B cell (primary cell): ENCODE measurements around the gene STK11. TPM values are rescaled to one million over a fixed set of nuclear protein-coding genes. Genes with fewer than 3 reads are reported as not detected.

Experiments
- ATAC-seq: fragments of 200-7000 bp; cut with Tn5 transposase; one replicate; pipeline ENCODE4 v1.10.0; 2021; ENCODE audit warnings: low read depth, mild to moderate bottlenecking, moderate number of reproducible peaks, moderate library complexity
- CTCF ChIA-PET: fragments of 350-600 bp; sonication (Branson Sonifier 250); formaldehyde crosslinking; loops from one replicate; lab custom pipeline; 2021; ENCODE audit warnings: antibody characterized with exemption, inconsistent platforms; lab: Charles Lee
- POLR2A ChIA-PET: fragments of 350-600 bp; sonication (Branson Sonifier 250); formaldehyde crosslinking; loops from one replicate; lab custom pipeline; 2021; ENCODE audit warnings: antibody characterized with exemption; lab: Charles Lee
- DNase-seq: peaks from one replicate; pipeline ENCODE4 v3.0.0; 2013
- H2AFZ ChIP-seq: 2 replicates; pipeline ENCODE4 v1.6.1; 2012; ENCODE audit warnings: mild to moderate bottlenecking, low read depth, low read length; ENCODE audit not compliant: insufficient read depth, poor library complexity, severe bottlenecking
- H3K27ac ChIP-seq, 2 donors: 1 replicate in 1 of 2; 2 replicates in 1 of 2; pipeline ENCODE4 v1.5.1; 2012 to 2013; ENCODE audit warnings: low read length in 2 of 2, mild to moderate bottlenecking in 2 of 2, moderate library complexity in 1 of 2
- H3K27me3 ChIP-seq, 4 experiments: fragments of 200-600 bp in 1 of 4; sonication (generic) in 1 of 4; replicated peaks in 1 of 4; 1 replicate in 2 of 4; 2 replicates in 2 of 4; pipeline versions ENCODE4 v1.6.1 to v1.7.0; 2013 to 2016; ENCODE audit warnings: low read length in 3 of 4, mild to moderate bottlenecking in 2 of 4, mixed read lengths in 1 of 4, moderate library complexity in 1 of 4; ENCODE audit not compliant: insufficient read depth in 4 of 4, control insufficient read depth in 3 of 4; ENCODE audit errors: control extremely low read depth in 1 of 4
- H3K36me3 ChIP-seq, 2 experiments: replicated peaks in 1 of 2; 1 replicate in 1 of 2; 2 replicates in 1 of 2; pipeline versions ENCODE4 v1.6.1 to v1.7.1; 2013; ENCODE audit warnings: low read length in 1 of 2; ENCODE audit not compliant: insufficient read depth in 2 of 2, control insufficient read depth in 1 of 2; ENCODE audit errors: control extremely low read depth in 1 of 2, extremely low read depth in 1 of 2
- H3K4me1 ChIP-seq, 2 donors: fragments of 200-600 bp in 1 of 2; sonication (generic) in 1 of 2; 1 replicate in 1 of 2; 2 replicates in 1 of 2; pipeline versions ENCODE4 v1.5.1 to v1.6.1; 2013 to 2017; ENCODE audit warnings: low read length in 2 of 2; ENCODE audit not compliant: control insufficient read depth in 2 of 2, insufficient read depth in 2 of 2
- H3K4me2 ChIP-seq: replicated peaks from 2 replicates; pipeline ENCODE3; 2012; ENCODE audit warnings: mild to moderate bottlenecking, low read depth, low read length; ENCODE audit not compliant: poor library complexity, severe bottlenecking
- H3K4me3 ChIP-seq, 5 experiments: fragments of 200-600 bp in 1 of 5; sonication (generic) in 1 of 5; 1 replicate in 3 of 5; 2 replicates in 2 of 5; pipeline versions ENCODE4 v1.5.1 to v1.7.0; 2011 to 2016; ENCODE audit warnings: low read length in 4 of 5, mild to moderate bottlenecking in 4 of 5, low read depth in 2 of 5, control low read depth in 1 of 5, moderate library complexity in 1 of 5; ENCODE audit not compliant: insufficient read depth in 1 of 5; ENCODE audit errors: control extremely low read depth in 1 of 5, extremely low read depth in 1 of 5
- H3K79me2 ChIP-seq: fragments of 200-600 bp; sonication (generic); one replicate; pipeline ENCODE4 v1.6.0; 2016; ENCODE audit warnings: low read length; ENCODE audit not compliant: control insufficient read depth, insufficient read depth
- H3K9ac ChIP-seq: fragments of 200-600 bp; sonication (generic); 2 replicates; pipeline ENCODE4 v1.6.1; 2017; ENCODE audit warnings: mild to moderate bottlenecking, low read length, moderate library complexity
- H3K9me3 ChIP-seq, 3 donors: one replicate each; pipeline versions ENCODE4 v1.6.1 to v1.7.1; 2013; ENCODE audit warnings: low read length in 2 of 3; ENCODE audit not compliant: control insufficient read depth in 2 of 3, insufficient read depth in 1 of 3; ENCODE audit errors: control extremely low read depth in 1 of 3
- H4K20me1 ChIP-seq: 2 replicates; pipeline ENCODE4 v1.6.0; 2012; ENCODE audit warnings: mild to moderate bottlenecking, low read length; ENCODE audit not compliant: insufficient read depth, control insufficient read depth, poor library complexity, severe bottlenecking
- H3K27ac Mint-ChIP-seq: one replicate; pipeline ENCODE4 v1.8.0; 2021; ENCODE audit warnings: mixed read lengths
- H3K27me3 Mint-ChIP-seq: one replicate; pipeline ENCODE4 v1.8.0; 2021; ENCODE audit warnings: mixed read lengths
- H3K4me1 Mint-ChIP-seq: one replicate; pipeline ENCODE4 v1.8.0; 2021; ENCODE audit warnings: mixed read lengths
- H3K4me3 Mint-ChIP-seq: one replicate; pipeline ENCODE4 v1.8.0; 2021; ENCODE audit warnings: mixed read lengths
- H3K9me3 Mint-ChIP-seq: one replicate; pipeline ENCODE4 v1.8.0; 2022; ENCODE audit warnings: mixed read lengths; ENCODE audit not compliant: insufficient read depth
- CTCF ChIP-seq: fragments of 200-600 bp; IDR thresholded peaks from one replicate; pipeline ENCODE4 v1.8.0; 2022; ENCODE audit warnings: antibody characterized with exemption, mild to moderate bottlenecking
- EZH2 ChIP-seq: IDR thresholded peaks from 2 replicates; pipeline ENCODE4 v1.6.1; 2012; ENCODE audit warnings: borderline replicate concordance, low read depth, mild to moderate bottlenecking, moderate library complexity, low read length; ENCODE audit not compliant: insufficient read depth, poor library complexity, severe bottlenecking
- WGBS: methylation state at CpG from one replicate; pipeline ENCODE4 v1.1.5; 2013; ENCODE audit warnings: missing lambda C conversion rate; ENCODE audit not compliant: insufficient coverage; 5-methylcytosine and 5-hydroxymethylcytosine counted together
- intact Hi-C: fragments of 100-400 bp; cut with micrococcal nuclease; formaldehyde crosslinking; loops from one replicate; pipeline ENCODE4 v1.10.0; 2022
- polyA plus RNA-seq: library from polyadenylated mRNA; depleted of rRNA; stranded (reverse); fragments of >200 nt; gene quantifications from 2 replicates; pipeline ENCODE4 v1.2.3, GENCODE V29; 2012
- total RNA-seq, 2 donors: library from RNA; stranded (reverse); fragments of 120-200 nt in 1 of 2; gene quantifications; 1 replicate in 1 of 2; 2 replicates in 1 of 2; pipeline versions ENCODE4 v1.2.3 to v1.2.4, GENCODE V29; 2013 to 2022

Gene STK11
- total and polyA plus RNA-seq, 2 donors (not counting 1 experiment from before 2014, with no cell fraction given), result 87.9 to 89.9 TPM

GRCh38 chr19:1157931-1158884 lies 47.4 kb upstream of the STK11 start:
- no peak overlapping the region for H3K27ac Mint-ChIP-seq
- Histone ChIP-seq H3K27me3 (no peaks in the 10 kb centered on the region), H2AFZ (no peak overlapping the region), H4K20me1 (peaks cover 79% of the 10 kb centered on the region), H3K27ac (no peak overlapping the region), H3K4me1 (no peaks in the 10 kb centered on the region), H3K4me3 (no peak overlapping the region), H3K4me2 (no peak overlapping the region), H3K9me3 (no peaks in the 10 kb centered on the region), H3K36me3 (peaks cover 0 to 6% of the 10 kb centered on the region in 2 experiments), H3K9ac (no peak overlapping the region), H3K79me2 (peaks cover 80% of the 10 kb centered on the region)
- no peaks in the 10 kb centered on the region for H3K9me3 Mint-ChIP-seq
- H3K4me3 Mint-ChIP-seq, result no peak overlapping the region
- ChIA-PET CTCF (no interaction called here), POLR2A (interaction anchor here (0.5 kb wide), 2 partner anchors 24 to 35 kb away, joined by 3 read pairs; no protein-coding TSS in a partner anchor)
- H3K4me1 Mint-ChIP-seq, result peaks cover 8% of the 10 kb centered on the region
- H3K27me3 Mint-ChIP-seq, result no peaks in the 10 kb centered on the region
- TF ChIP-seq EZH2, result no peak
- no peak for TF ChIP-seq CTCF
- intact Hi-C loops, result no loop called here
- WGBS, result 97% methylated on average over 69 of the region's 69 CpGs
- DNase-seq (no peak), ATAC-seq (no peak)
